Measurements from ENCODE around the gene PRKRA.
"Not testable (repeated sequence)": the region's sequence is repeated elsewhere in the genome, so short reads cannot be mapped to it uniquely, and the experiment has no call there.

PRKRA gene

DNA sequence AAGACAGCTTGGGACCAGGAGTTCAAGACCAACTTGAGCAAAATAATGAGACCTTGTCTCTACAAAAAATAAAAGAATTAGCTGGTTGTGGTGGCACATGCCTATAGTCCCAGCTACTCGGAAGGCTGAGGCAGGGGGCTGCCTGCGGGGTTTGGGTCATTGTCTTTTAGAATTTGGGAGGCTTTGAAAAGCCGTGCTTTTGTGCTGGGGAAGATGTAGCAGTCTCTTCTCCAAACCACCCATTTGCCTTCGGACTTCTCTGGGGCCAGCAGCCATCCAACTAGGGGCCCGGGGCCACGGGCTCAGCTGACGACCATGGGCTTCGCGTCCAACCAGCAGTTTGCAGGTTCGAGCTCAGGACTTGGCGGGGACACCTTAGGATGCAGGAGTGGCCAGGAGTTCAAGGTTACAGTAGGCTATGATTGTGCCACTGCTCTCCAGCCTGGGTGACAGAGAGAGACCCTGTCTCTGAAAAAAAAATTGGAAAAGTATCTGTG lies 6.5 kb upstream of the PRKRA start:
- no peak for DNase-seq

DNA sequence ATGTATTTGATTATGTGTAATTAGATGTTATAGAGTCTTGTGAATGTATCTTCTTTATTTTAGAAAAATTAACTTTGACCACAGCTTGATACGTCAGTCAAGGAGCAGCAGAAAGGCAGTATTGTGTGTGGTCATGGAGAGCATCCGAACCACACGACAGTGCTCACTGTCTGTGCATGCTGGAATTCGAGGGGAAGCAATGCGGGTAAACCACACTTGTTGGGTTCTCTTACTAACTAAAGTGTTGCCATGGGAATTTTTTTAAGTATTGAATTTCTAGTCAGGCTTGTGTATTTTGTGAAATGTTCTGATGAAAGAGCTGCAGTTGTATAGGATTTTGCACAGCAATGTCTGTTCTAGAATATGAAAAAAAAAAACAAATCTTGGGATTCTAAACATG lies 5.0 kb upstream of the PRKRA start:
- DNase-seq = no peak

DNA sequence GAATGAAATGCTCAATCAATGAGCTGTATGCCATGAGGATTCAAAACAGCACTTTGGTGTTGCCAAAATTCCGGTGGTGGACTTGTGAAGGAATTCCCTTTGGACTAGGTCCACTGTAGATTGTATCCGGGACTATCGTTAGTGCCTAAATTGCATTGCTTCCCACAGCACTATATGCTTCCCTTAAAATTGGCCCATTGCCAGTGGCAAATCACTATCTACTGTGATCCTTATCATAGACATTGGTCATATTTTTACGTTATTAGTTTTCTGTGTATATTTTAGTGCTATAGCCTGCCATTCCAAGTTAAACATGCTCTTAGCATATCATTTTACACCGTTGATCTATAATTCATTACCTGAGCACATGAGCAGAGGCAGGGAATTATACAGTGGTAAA lies 1.9 kb upstream of the PRKRA start:
- no peak for DNase-seq

DNA sequence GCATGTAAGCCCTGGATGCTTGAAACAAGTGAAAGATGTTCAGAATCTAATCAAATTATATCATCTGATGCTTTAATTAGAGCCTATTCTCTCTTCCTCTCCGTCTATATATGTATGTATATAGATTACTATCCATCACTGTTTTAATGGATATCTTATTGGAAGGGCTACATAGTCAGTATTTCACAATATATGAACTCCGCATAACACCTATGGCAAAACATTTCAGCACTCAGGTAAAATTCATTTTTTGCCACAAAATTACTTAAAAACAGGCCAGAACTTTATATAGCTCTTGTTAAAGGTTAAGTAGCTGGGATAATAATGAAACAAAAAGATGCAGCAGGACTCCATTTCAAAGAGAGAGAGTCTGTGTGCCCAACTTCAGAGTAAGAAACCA lies 1.4 kb upstream of the PRKRA start:
- no peak for DNase-seq

DNA sequence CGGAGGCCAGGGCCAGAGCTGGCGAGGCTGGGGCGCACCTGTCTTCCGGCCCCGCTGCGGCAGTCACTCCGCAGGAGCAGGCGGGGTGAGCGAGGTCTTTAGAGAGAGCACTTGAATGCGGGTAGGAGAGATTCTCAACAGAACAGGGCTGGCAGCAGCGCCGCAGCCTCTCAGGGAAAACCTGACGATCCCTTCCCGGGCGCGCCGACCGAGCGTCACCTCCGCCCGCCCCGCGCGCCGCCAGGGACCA lies 526 bp downstream of the PRKRA start:
- no peak for DNase-seq

DNA sequence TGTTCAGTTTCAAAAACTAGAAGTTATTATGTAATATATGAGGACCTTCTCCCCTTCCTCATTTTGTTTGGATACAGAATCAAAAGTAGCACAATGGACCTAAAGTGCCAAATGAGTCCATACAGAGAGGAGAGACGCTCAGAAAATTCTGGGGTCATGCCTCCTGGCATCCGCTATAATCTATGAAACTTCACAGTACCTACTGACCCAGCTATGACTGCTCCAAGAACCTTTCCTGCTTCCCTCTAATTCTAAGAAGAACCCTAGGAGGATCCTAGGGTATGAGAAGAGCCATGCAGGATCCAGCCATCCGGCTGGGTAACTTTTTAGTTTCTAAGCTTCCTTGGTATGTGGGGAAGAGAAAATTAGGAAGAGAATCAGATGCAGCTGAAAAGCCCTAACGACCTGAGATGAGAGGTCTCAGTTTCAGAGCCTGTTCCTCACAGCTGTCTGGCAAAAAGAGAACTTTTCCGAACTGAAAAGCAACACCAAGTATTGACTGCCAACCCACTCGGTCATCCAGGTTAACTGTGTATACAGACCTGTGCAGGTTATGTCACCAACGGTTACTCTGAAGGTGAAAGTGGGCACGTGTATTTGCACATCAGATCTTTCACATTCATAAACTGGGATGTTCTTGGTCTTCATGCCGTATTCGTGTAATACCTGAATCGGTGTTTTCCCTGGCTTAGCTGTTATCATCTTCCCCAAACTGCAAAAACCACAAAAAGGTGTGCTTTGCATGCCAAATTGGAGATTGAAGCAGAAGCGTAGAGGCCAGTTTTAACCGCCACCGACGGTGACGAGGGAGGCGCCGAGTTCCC lies 1.1 kb downstream of the PRKRA start:
- DNase-seq = no peak

DNA sequence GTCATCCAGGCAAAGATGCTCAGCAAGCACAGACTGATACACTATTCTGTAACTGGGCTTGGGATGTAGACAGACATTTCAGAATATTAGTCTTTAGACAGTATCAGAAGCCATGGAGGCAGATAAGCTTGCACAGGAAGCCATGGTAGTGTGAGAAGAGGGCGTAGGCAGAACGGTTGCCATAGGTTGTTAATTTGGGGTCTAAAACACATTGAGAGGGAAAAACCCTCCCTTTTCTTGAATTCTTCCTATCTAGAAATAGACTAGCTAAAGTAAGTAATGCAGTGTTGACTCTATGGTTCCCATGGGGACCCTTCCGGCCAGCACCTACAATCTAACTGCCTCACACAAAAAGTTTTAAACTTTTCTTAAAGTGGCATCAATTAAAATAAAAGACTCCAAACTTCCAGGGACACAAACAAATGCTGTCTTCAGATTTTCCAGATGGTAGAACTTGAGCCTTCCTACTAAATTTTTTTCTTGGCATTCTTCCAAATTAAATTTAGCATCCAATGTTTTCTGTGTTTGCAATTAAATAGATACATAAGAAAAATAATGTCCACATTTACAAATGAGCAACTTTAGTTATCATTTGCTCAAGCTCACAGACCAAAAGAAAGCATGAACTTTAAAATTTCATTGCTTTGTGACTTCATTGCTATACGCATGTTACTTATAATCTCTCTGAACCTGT lies 1.9 kb downstream of the PRKRA start:
- DNase-seq = no peak

DNA sequence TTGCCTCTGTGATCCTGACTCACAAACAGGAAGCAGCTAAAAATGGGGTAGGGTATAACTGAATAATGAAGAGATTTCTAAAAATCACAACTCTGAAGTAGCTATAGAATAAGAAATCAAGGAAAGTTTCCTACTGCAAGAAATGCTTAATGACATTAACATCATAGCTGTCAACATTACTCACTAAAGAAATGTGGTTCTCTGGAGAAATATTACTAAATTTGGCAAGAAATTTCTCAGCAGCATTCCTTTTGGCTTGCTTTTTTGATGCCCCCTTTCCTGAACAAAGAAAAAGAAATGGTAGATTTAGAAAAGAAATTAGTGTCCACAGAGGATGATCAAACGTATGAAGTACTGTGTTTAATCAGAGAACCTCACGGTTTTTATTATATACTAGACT lies 9.5 kb downstream of the PRKRA start:
- DNase-seq = no peak

DNA sequence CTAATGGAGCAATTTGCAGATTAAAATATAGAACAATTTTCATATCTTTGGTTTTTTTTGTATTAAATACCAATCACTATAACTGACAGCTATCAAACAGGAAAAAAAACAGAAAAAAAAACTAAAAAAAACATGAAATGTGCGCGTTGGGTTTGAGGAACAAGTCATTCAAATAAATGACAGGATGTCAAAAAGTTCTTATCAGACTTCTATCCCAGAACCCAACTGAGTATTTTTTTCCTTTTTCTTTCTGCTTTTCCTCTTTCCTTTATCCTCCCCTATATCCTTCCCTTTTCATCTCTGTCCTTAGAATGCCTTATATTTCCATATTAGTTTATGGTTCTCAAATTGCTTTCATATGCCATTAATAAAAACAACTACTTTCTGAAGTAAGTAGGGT lies 14.3 kb downstream of the PRKRA start:
- DNase-seq = no peak

DNA sequence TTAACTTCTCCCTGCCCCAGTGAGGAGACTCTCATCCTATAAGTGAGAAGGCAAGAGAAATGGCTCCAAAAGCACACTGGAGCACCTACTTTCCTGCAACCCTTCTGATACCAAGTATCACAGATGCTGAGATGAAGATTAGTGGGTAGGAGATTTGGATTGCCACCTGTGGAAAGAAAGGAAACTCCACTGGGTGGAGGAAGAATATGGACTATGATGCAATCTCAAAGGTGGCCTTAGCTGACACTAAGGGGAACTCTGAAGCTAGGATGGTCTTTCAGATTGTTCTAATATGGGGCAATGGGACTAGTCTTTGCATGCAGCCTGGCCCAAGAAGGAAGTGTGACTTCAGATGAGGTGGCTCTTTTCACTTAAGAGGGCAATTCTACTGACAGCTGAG lies 21.6 kb downstream of the PRKRA start:
- DNase-seq = no peak

DNA sequence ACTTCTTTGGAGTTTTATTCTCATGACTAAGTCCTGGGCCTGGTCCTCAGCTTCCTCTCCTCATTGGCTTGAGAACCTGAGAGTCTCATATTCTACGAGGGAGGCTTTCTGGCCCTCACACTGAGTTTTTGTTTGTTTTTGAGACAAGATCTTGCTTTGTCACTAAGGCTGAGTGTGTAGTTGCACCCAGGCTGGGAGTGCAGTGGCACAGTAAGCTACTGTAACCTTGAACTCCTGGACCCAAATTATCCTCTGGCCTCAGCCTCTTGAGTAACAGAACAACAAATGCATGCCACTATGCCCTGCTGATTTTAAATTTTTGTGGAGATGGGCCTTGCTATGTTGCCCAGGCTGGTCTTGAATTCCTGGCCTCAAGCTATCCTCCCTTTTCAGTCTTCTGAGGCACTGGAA lies 22.6 kb downstream of the PRKRA start:
- DNase-seq = no peak

DNA sequence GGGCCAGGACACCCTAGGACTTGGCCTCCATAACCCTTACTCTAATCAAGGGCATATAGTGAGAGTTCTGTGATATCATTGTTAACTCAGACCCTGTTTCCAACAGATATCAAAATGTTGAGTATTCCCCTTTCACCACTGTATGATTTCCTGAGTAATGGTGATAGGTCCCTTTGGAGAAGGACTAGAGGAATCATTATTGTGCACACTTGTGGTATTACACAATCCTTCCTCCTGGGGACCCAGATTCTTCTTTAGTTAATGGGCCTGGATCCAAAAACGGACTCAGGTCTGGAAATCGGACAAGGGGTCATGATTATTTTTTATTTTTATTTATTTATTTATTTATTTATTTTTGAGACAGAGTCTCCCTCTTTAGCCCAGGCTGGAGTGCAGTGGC lies 23.5 kb downstream of the PRKRA start:
- no peak for DNase-seq

DNA sequence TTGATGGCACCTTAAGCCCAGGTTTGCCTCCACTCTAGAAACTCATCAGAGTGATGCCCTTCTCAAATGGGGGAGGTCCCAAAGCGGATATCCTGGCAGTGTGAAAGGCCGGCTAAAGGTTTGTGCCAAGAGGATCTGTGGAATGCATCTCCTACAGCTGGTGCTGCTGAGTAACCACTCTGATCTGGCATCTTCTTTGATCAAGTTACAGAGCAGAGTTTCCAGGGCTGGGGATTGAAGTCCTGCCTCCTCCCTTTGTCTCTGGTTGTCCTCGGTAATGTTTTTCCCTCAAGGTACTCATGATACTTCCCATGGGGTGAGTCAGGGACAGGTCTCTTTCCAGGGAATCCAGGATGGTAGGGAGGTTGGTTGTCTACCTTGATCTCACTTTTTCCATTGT lies 24.6 kb downstream of the PRKRA start:
- DNase-seq = no peak

DNA sequence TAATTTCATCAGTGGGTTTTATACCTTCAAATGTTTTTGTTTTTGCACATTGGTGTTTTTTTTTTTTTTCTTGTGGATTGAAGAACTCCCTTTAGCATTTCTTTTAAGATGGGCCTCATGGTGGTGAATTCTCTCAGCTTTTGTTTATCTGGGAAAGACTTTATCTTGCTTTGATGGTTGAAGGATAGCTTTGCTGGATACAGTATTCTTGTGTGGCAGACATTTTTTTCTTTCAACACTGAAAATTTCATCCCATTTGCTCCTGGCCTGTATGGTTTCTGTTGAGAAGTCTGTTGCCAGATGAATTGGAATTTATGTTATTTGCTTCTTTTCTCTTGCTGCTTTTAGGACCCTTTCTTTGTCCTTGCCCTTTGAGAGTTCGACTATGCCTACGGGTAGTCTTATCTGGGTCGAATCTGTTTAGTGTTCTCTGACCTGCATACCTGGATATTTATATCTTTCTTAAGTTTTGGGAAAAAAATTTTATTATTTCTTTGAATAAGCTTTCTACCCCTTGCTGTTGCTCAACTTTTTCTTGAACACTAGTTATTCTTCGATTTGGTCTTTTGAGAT lies 25.6 kb downstream of the PRKRA start:
- DNase-seq = no peak

DNA sequence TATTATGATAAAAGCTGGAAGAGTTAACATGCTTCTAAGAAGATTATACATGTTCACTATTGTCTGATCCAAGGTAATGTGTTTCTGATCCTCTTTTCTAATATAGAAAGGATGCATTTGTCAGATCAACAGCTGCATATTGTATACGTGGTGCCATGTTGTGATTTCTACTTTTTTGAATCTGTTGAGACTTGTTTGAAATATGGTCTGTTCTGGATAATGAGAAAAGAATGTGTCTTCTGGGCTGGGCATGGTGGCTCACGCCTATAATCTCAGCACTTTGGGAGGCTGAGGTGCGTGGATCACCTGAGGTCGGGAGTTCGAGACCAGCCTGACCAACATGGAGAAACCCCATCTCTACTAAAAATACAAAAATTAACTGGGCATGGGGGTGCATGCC lies 27.2 kb downstream of the PRKRA start:
- not testable (repeated sequence) for DNase-seq

DNA sequence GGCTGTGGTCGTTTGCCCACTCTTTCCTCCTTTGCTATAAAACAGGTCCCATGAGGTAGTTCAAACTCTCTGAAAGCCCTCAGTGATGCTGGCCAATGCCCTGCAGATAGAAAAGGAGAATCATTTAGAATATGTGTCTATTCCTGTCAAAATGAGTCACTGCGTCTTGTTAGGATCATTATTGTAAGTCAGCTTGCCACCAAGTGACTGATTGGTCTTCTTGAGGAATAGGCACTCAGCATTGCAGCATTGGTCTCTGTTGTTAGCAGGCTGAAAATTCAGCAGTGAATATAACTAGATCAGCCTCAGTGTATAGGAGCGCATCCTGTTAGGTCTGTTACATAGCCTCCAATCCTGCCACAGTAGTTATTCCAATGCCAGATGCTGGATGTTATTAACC lies 28.9 kb downstream of the PRKRA start:
- no peak for DNase-seq

DNA sequence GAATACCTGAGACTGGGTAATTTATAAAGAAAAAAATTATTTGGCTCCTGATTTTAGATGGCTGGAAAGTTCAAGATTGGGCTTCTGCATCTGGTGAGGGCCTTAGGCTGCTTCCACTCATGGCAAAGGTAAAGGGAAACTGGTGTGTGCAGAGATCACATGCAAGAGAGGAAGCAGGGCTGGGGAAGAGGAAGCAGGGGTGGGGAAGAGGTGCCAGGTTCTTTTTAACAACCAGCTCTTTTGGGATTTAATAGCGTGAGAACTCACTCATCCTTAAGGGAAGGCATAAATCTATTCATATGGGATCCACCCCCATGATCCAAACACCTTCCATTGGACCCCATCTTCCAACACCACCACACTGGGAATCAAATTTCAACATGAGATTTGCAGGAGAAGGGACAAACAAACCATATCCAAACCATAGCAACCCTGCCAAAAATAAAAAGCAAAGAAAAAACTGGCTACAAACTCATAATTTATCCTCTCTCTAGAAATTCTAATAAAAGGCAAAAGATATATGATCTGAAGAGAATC lies 30.4 kb downstream of the PRKRA start:
- DNase-seq = peak; percentile 17

DNA sequence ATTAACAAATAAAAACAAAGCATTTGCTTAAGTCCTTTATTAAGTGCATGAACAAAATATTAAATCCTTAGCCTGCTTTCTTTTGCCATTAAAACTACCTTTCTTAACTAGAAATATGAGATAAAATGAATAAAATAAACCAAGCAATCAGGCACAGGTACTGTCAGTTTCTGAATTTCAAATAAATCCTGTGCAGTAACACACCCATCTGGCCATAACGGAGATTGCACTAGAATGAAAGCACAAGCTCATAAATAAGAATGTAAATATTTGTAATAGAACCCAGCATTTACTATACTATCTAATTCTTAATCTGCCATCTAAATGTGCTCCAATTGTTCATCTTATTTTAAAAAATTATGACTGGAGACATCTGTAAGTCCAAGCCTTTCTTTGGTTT lies 31.9 kb downstream of the PRKRA start:
- DNase-seq = no peak

DNA sequence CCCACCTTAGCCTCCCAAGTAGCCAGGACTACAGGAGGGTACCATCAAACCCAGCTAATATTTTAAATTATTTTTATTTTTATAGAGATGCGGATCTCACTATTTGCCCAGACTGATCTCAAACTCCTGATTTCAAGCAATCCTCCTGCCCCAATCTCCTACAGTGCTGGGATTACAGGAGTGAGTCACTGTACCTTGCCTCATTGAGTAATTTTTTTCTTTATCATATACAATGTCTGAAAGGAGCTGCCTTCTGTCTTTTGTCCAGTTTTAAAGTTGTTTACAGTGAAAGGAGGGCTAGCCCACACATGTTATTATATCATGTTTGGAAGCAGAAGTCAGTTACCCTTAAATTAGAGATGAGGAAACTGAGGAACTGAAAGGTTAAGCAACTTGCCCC lies 32.5 kb downstream of the PRKRA start:
- DNase-seq = no peak

DNA sequence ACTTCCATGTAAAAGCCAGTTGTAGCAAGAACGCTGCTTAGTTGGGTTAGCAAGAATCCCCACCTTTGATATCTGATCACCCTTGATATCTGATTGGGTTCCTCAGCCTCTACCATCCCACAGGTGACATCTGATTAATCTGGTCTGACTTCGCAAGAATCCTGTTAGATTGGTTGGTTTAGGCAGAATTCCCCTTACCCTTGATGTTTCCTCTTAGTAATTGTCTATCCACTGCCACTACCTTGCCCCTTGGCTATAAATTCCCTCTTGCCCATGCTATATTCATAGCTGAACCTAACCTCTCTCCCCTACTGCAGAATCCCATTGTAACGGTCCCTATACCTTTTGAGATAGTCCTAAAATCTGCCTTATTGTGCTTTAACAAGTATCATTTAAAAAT lies 33.1 kb downstream of the PRKRA start:
- DNase-seq = no peak

DNA sequence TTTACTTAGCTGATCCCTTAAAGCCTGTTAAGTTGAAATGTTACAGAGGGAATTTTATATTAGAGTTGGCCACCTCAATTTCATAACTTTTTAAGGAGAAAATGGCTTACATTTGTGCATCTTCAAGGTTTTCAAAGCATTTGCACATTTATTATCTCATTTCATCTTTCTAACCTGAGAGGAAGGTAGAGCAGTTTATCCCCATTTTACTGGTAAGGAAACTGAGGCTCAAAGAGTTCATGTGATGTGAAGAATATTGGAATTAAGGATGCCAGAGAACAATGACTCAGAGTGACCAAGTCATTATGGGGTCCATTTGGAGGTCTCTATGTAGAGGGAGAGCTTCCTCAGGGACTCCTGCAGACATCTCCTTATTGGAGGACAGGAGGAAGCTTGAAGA lies 35.0 kb downstream of the PRKRA start:
- DNase-seq = no peak

DNA sequence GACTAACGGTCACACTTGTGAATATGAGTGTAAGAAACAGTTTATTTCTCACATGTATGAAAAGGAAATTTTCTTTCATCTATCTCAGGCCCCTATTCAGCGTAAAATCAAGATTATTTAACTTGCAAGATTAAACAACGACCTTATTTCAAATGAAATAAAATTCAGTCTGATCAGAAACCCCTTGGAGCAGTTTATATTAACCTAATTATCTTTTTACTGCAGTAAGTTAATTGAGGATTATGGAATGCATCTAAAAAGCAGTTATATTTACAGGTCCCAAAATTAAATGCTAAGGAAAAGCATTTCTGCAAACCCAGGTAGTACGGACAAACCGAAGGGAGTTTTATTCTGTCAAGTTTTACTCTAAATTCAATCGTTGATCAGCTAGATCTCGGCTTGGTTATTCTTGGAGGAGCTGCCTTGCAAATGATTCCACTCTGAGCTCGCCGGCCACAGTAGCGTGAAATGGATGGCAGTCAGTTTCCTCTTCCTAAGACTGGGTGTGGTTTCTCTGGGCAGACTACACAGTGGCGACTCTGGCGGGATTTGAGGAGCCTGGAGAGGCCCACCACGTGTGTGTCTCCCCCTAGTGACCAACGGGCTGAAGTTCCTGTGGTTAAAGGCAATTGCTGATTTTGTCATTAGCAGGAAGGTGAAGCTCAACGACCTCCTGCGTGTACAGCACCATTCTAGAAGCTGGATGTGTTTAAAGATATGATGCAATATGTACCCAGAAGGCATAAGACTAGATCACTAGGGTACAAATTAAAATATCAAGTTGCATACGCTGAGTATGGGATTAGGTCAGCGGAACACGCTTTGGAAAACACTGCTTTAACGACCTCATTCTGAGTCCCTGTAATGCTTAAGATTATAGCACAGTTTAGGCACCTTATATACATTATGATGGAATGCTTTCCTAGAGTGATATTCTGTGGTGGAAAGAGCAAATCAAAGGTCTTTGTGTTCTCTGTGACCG lies 36.4 kb downstream of the PRKRA start:
- peak; percentile 95 for DNase-seq

All from GF-D8 (cell line).